Amniotic epithelial cell (primary cell): Measurements from ENCODE around the gene MLYCD.

ENCODE experiments used
- DNase-seq: peaks from one replicate; pipeline ENCODE4 v3.0.0-alpha.2; 2010; ENCODE audit warnings: low read depth

MLYCD gene

GRCh38 chr16:83925957-83926725 lies 27.2 kb downstream of the MLYCD start:
- DNase-seq: no peak

- DNase-seq: peak; percentile 51
Measured at GRCh38 chr16:83926726-83927397, 27.9 kb downstream of the MLYCD start.

- peak; percentile 99 for DNase-seq
Measured at GRCh38 chr16:83928341-83929055, 29.6 kb downstream of the MLYCD start.

GRCh38 chr16:83929811-83930555 lies 31.1 kb downstream of the MLYCD start:
- DNase-seq: peak; percentile 36

- DNase-seq: no peak
Measured at GRCh38 chr16:83930730-83931500, 32.0 kb downstream of the MLYCD start.

- DNase-seq: no peak
Measured at GRCh38 chr16:83931556-83931955, 32.6 kb downstream of the MLYCD start.

GRCh38 chr16:83932304-83932703 lies 33.4 kb downstream of the MLYCD start:
- no peak for DNase-seq

GRCh38 chr16:83932955-83933673 lies 34.2 kb downstream of the MLYCD start:
- peak; percentile 93 for DNase-seq

GRCh38 chr16:83933885-83934683 lies 35.2 kb downstream of the MLYCD start:
- peak; percentile 98 for DNase-seq

- no peak for DNase-seq
Measured at GRCh38 chr16:83934684-83934977, 35.7 kb downstream of the MLYCD start.

GRCh38 chr16:83935005-83935857 lies 36.3 kb downstream of the MLYCD start:
- no peak for DNase-seq

GRCh38 chr16:83935858-83936255 lies 36.9 kb downstream of the MLYCD start:
- DNase-seq: no peak

GRCh38 chr16:83936581-83937165 lies 37.8 kb downstream of the MLYCD start:
- DNase-seq: no peak

GRCh38 chr16:83937267-83937666 lies 38.4 kb downstream of the MLYCD start:
- DNase-seq: no peak

GRCh38 chr16:83937922-83938885 lies 39.3 kb downstream of the MLYCD start:
- DNase-seq: no peak

GRCh38 chr16:83939266-83939855 lies 40.4 kb downstream of the MLYCD start:
- DNase-seq: no peak

GRCh38 chr16:83940119-83940518 lies 41.2 kb downstream of the MLYCD start:
- DNase-seq: no peak
